GM11168 (cell line): ENCODE measurements around the gene CD247.
"Not testable (repeated sequence)": the region's sequence is repeated elsewhere in the genome, so short reads cannot be mapped to it uniquely, and the experiment has no call there.

Experiments
- in situ Hi-C: fragments of 300-500 bp; cut with MboI; formaldehyde crosslinking; loops from one replicate; pipeline ENCODE4 v1.12.0; 2022; ENCODE audit warnings: low sequenced_read_pairs; ENCODE audit not compliant: unreplicated experiment

CD247 gene

DNA sequence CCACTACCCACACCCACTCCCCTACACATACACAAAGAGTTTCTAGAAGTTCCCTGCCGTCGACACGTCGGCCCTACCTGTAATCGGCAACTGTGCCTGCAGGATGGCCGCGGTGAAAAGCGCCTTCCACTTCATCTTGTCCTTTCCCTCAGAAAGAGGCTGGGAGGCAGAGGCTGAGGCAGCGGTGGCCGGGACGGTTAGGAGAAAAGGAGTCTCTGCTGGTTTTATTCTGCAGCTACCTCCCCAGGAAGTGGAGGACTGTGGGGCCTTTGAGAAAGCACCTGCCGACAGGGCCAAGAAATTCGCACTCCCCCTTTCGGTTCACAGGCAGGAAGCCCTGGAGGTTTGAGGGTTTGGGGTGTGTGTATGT lies at the start of gene CD247:
Gene CD247 (minus strand): TSS at position 199 of the 370 bp plus-strand sequence. CDS start 64 bp downstream, at position 135.
- in situ Hi-C loops, result no loop called here

GRCh38 chr1:167567663-167568062 lies 49.3 kb upstream of the CD247 start:
- in situ Hi-C loops, result no loop called here

DNA sequence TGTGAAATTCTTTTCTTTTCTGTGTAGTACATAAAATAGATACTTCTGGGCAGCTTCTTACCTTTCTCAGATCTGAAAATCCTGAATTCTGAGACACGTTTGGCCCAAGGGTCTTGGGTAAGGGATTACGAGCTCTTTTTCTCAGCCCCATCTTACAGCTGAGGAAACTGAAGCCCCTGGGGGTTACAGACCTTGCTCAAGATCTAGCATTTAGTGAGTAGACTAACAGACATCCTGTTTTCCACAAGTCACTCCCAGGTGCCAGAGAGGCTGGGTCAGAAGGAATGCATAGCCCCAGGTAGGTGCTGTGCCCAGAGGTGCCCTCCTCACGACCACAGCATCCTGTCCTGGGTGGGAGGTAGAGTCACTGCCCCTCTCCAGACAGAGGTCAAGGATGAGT lies 48.4 kb upstream of the CD247 start:
- in situ Hi-C loops, result no loop called here

GRCh38 chr1:167565922-167566321 lies 47.6 kb upstream of the CD247 start:
- in situ Hi-C loops, result no loop called here

DNA sequence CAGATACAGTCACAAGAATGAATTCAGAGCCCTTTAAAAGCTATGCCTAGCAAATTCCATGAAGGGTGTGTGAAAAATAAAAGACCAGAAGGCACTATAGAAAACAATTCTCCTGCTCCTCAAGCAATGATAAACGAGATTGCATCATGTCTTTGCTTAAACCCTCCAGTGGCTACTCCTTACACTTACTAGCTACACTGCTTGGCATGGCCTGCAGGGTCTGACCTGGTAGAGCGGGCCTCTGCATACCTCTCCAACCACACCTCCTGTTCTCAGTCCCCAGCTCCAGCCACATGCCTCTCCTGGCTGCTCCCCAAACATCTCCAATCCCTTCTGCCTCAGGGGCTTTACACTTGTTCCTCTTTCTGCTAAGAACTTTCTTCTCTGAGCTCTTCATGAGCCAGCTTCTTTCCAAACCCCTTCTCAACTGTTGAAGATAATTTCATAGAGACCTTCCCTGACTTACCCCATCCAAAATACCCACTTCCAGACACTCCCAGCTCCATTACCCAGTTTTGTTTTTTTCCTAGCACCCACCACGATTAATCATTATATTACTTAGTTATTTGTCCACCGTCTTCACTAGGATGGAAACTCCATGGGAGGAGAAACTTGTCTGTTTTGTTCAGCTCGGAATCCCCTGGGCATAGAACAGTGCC lies 46.4 kb upstream of the CD247 start:
- in situ Hi-C loops, result no loop called here

DNA sequence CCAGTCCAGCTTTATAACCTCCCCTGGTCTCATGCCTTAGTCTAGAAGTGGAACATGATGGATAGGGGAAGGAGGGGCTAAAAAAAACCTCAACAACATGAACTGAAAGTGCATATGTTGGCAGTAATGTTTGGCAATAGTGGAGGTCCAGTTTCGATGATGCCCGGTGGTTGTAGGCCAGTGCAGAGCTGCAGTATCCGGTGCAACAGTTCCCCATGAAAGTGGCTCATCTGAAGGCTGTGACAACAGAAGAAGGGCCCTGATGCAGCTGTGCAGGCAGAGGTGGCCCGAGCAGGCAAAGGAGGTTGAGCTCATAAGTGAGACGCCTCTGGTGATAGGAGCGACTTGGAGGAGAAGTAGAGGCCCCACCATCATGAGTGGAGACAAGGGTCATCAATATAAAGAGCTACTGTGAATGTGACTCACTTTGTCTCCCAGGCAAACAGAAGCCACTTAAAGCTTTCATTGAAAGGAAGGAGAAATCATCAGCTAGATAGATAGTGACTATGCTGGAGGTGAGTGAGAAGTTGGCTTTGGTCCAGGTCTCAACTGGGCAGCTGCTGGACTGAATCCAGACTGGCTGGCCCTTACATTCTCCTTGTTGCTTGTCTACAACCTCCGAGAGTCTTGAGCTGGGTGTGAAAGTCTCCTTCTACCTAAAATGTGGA lies 45.4 kb upstream of the CD247 start:
- in situ Hi-C loops, result no loop called here

GRCh38 chr1:167562702-167563101 lies 44.4 kb upstream of the CD247 start:
- in situ Hi-C loops, result no loop called here

DNA sequence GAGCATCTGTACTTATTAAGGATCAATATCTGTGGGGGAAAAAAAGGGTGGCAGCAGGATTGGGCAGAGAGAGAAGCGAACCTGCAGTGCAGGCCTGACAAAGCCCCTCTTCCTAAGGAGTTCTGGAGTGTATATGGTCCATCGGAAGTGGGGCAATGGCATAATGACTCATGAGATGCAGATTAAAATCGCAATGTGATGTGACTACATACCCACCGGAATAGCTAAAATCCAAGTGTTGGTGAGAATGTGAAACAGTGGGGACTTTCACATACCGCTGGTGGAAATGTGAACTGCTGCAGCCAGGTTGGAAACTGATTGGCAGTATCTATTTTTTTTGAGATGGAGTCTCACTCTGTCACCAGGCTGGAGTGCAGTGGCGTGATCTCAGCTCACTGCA lies 43.4 kb upstream of the CD247 start:
- in situ Hi-C loops, result no loop called here

DNA sequence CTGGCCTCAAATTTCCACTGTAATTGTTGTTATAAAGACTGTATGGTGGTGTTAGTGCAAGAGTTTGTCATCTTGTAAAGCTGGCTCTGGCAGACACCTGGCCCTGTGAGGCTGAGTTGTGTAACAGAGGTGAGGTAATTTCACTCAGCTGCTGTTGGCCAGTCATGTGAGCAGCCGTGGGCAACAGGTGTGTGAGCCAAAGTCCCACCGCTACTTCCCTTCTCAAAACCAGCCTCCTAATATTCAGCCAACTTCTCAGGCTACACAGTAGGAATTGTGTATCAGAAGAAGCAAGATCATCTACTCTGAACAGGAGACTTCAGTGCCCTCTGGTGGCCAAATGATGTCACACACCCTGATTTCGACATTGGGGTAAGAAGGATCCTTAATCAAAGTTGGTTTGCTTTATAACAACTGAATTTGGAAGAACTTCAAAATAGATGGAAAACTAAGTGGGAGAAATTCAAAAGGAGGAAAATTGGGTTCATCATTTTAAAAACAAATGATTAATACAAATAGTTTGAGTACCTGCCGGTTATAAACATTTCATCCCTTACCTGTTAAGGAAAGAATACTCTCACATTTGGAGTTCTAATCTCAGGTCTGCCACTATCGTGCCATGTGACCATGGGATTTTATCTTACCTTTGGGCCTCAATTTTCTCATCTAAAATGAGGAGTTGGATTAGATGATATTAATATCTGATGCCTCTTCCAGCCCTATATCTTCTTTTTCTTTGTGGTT lies 37.8 kb upstream of the CD247 start:
- in situ Hi-C loops, result no loop called here

DNA sequence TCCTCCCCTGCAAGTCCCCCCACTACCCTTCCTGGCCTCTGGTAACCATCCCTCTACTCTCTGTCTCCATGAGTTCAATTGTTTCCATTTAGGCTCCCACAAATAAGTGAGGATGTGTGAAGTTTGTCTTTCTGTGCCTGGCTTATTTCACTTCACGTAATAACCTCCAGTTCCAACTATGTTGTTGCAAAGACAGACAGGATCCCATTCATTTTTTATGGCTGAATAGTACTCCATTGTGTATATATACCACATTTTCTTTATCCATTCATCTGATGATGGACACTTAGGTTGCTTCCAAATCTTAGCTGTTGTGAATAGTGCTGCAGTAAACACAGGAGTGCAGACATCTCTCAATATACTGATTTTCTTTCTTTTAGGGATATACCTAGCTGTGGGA lies 36.7 kb upstream of the CD247 start:
- in situ Hi-C loops, result not testable (repeated sequence)

DNA sequence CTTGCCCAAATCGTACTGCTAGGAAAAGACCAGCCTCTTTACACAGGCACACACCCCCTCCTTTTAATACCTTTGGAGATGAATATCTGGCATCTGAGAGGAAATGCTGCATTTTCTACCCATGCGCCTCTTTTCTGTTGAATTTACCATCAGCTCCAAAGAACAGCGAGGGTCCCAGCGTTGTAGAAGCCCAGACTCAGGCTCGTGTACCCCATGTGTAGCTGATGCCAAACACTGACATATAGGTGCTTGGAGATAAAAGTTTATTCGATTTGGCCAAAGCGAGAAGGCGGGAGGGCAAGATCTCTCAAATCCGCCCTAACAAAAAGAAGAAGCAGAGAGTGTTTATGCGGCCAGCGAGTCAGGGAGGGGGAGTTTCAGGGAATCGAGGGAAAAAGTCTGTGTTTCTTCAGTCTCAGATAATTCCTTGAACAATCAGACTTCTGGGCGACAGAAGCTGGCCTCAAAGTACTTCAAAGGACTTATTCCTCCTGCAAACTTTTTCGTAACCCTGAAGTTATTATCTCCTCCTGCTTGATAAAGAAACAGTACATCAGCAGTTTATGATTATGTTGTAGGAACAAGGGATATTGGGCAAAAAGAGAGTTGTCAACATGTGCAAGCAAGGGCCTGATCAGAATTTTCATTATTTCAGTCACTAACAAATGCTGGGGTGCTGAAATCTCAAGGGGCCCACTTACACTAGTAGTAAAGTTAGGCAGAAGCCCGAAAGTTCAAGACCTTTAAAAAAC lies 35.9 kb upstream of the CD247 start:
- in situ Hi-C loops, result no loop called here

- in situ Hi-C loops, result no loop called here
Measured at GRCh38 chr1:167553136-167554027, 35.1 kb upstream of the CD247 start, which contains the start of gene CREG1. Gene CREG1 (minus strand): TSS chr1:167553762.

DNA sequence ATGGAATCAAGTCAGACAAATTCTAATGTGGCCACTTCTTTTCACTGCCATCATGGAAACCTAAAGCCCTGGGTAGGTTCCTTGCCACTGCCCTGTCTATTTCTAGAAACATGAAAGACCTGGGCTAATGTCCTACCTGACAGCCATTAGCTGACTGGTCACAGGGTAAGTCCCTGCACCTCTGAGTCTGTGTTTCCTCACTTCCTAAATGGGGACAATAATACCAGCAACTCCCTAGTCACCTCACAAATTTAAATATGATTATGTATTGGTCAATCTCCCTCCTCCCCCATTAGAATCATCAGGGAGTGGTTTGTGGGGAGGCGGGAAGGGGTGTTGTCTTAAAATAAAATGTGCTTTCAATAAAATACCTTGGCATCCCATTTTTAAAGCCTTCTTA lies 33.0 kb upstream of the CD247 start:
- in situ Hi-C loops, result no loop called here

DNA sequence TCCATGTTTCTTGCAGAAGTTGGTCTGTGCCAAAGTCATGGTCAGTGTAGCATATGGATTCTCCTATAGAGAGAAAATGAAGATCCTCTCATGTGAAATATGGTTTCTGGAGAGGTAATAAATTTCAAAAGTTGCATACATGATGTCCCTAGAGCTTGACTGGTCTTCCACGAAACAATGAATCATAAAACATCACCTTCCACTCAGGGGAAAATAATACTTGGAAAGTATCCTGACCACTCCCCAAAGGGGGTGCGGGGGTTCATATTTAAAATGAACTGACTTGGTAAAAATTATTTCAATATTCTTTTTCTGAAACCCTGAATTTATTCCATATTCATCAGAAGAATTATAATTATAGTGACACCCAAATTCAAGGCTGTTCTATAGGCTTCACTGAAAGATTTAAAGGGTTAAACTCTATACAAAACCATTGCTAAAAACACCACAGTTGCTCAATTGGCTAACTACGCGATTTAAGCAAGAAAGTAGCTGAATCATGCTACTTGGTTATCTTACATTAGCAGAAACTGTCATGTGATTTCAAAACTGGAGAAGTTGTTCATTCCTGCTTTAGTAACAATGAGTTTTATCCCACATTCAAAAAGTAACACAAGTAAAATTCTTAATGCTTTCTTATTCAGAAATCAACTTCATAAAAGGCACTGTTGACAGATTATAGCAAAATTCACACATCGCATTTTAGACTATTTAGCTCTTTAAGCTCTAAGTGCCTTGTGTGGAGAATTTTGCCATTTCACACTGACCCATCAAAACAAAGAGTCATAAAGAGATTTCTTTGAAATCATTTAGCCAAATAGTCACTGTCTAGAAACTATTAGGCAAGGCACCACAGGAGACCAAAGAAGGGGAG lies 30.0 kb upstream of the CD247 start:
- in situ Hi-C loops, result no loop called here

GRCh38 chr1:167546935-167547334 lies 28.6 kb upstream of the CD247 start:
- in situ Hi-C loops, result no loop called here

GRCh38 chr1:167545349-167545748 lies 27.0 kb upstream of the CD247 start:
- in situ Hi-C loops, result no loop called here

- in situ Hi-C loops, result no loop called here
Measured at GRCh38 chr1:167544447-167545093, 26.2 kb upstream of the CD247 start.
